ENCODE data around the gene PTGR3. TPM values are rescaled to one million over a fixed set of nuclear protein-coding genes. Genes with fewer than 3 reads are reported as not detected.

PTGR3 gene
- total and polyA plus RNA-seq, 2 of the 8 experiments (the other 6 are each of a cell fraction or from before 2014, with no cell fraction given) = 2.0 to 3.6 TPM

DNA sequence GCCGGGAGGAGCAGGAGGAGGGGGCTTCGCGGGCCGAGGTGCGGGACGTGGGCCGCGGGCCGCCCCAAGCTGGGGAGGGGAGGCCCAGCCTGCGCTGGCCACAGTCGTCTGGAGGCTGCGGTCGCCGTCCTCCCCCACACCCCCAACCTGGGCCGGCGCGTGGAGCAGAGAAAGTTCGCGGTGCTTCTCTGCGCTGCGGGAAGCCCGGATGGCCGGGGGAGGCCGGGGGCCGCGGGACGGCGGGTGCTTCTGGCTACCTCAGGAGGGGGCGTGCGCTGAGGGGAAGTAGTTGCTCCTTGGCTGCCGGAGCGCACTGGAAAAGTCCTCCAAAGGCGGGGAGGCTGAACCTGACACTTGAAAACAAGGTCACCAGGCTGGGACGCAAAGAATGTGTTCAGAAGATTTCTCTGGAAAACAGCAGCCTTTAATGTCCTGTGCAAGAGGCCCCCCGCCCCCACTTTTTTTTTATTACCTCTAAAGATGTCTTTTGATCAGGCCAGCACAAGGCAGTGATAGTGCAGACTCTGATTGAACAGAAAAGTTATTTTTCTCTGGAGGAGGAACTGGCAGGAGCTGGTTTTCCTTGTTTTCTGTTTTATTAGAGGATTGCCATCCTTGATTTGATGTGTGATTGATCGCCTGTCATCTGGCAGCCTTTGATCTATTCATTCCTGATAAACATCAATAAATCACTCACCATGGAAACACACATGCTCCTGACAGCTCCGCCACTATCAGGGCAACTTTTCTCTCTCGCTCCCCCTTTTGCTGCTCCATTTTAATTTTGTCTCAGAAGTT lies 3.2 kb upstream of the PTGR3 start:
- Histone ChIP-seq H3K4ac (replicated peaks; ENCODE audit: insufficient read length, low read depth, low read length) (no peak overlapping the region), H2BK5ac (ENCODE audit: low read depth, low read length) (no peak overlapping the region), H3K27me3 (replicated peaks in 1 of 4; ENCODE audit: control insufficient read depth in 3 of 4, extremely low read depth in 1 of 4, insufficient read depth in 3 of 4, low read length in 3 of 4) (peaks cover 29 to 55% (median 48%) of the 10 kb centered on the region in 4 experiments), H3K23ac (ENCODE audit: insufficient read length) (no peak overlapping the region), H3K18ac (ENCODE audit: extremely low read depth, low read length) (no peak overlapping the region), H2AK5ac (ENCODE audit: low read depth, low read length) (no peak overlapping the region), H3K9ac (replicated peaks in 1 of 4; ENCODE audit: extremely low read depth in 1 of 4, low read depth in 3 of 4, low read length in 3 of 4) (no peak overlapping the region), H2BK12ac (ENCODE audit: low read depth, low read length) (no peak overlapping the region), H3K79me2 (ENCODE audit: control insufficient read depth in 1 of 2, insufficient read depth in 2 of 2, low read length in 2 of 2) (no peaks in the 10 kb centered on the region), H3K4me3 (ENCODE audit: extremely low read depth in 1 of 4, insufficient read depth in 2 of 4, low read depth in 3 of 4, low read length in 4 of 4) (peak overlapping the region; percentile 38 to 64 (median 50)), H3K27ac (ENCODE audit: low read depth, low read length) (no peak overlapping the region), H3K14ac (ENCODE audit: insufficient read length) (no peak overlapping the region), H3K36me3 (ENCODE audit: control insufficient read depth in 2 of 4, insufficient read depth in 4 of 4, low read length in 3 of 4) (no peaks in the 10 kb centered on the region), H2BK15ac (ENCODE audit: low read length) (no peak overlapping the region), H4K20me1 (replicated peaks in 1 of 2; ENCODE audit: control insufficient read depth in 1 of 2, insufficient read depth in 2 of 2, low read length in 2 of 2) (peaks cover 5 to 10% of the 10 kb centered on the region in 2 experiments), H3K4me2 (ENCODE audit: insufficient read depth in 1 of 2, low read depth in 2 of 2, low read length in 2 of 2) (peak overlapping the region; percentile 71 to 94), H4K5ac (ENCODE audit: insufficient read length, low read depth, low read length) (no peak overlapping the region), H3K79me1 (ENCODE audit: low read depth, low read length) (no peaks in the 10 kb centered on the region), H3K4me1 (replicated peaks in 1 of 4; ENCODE audit: control insufficient read depth in 3 of 4, insufficient read depth in 4 of 4, low read length in 3 of 4) (peaks cover 8 to 15% (median 9%) of the 10 kb centered on the region in 4 experiments), H3K23me2 (ENCODE audit: low read depth, low read length) (peaks cover 24% of the 10 kb centered on the region), H2BK20ac (ENCODE audit: low read length) (no peak overlapping the region), H4K91ac (replicated peaks; ENCODE audit: insufficient read length, low read length) (no peak overlapping the region), H2AFZ (ENCODE audit: low read length) (no peak overlapping the region), H3K9me3 (ENCODE audit: insufficient read depth in 2 of 2, low read depth in 1 of 2, low read length in 1 of 2) (no peaks in the 10 kb centered on the region), H3K56ac (replicated peaks; ENCODE audit: insufficient read length, low read depth, low read length) (no peak overlapping the region), H4K8ac (ENCODE audit: extremely low read depth, insufficient read depth, low read length) (no peak overlapping the region), H2BK120ac (replicated peaks; ENCODE audit: low read depth, low read length) (no peak overlapping the region)
- ChIA-PET CTCF (ENCODE audit: partially characterized antibody) (interaction anchor here (0.7 kb wide), 1 partner anchor 77 kb away, joined by 3 read pairs; no protein-coding TSS in a partner anchor), POLR2A (ENCODE audit: partially characterized antibody) (no interaction called here)
- no peak for FAIRE-seq
- WGBS, 2 experiments (ENCODE audit: extremely low coverage in 1 of 2, insufficient coverage in 1 of 2, insufficient read length in 1 of 2, insufficient replicate concordance in 2 of 2, low coverage in 1 of 2, low lambda C conversion rate in 2 of 2, missing lambda C conversion rate in 1 of 2) = 10% methylated on average over 19 of the region's 38 CpGs; no CpG with 5 or more reads in 1 of the 2 experiments
- peak in 1 of 2 experiments; percentile 76 for DNase-seq (ENCODE audit: low read depth in 1 of 2, low spot score in 2 of 2)
- TF ChIP-seq PHF8 (conservative IDR thresholded peaks at IDR 0.05; ENCODE audit: low read depth, low read length) = no peak
- TF ChIP-seq BACH1 (IDR thresholded peaks at IDR 0.05; ENCODE audit: low read length) = no peak
- peak; percentile 64 for TF ChIP-seq KDM4A (IDR thresholded peaks at IDR 0.05; ENCODE audit: low read depth, low read length, severe bottlenecking)
- TF ChIP-seq RBBP5 (IDR thresholded peaks at IDR 0.05; ENCODE audit: borderline replicate concordance, low read depth, low read length) = no peak
- TF ChIP-seq, protein P1, sequence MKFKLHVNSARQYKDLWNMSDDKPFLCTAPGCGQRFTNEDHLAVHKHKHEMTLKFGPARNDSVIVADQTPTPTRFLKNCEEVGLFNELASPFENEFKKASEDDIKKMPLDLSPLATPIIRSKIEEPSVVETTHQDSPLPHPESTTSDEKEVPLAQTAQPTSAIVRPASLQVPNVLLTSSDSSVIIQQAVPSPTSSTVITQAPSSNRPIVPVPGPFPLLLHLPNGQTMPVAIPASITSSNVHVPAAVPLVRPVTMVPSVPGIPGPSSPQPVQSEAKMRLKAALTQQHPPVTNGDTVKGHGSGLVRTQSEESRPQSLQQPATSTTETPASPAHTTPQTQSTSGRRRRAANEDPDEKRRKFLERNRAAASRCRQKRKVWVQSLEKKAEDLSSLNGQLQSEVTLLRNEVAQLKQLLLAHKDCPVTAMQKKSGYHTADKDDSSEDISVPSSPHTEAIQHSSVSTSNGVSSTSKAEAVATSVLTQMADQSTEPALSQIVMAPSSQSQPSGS (IDR thresholded peaks at IDR 0.05; ENCODE audit: low read length) = no peak
- no peak for TF ChIP-seq TAF7 (optimal IDR thresholded peaks at IDR 0.05; ENCODE audit: borderline replicate concordance, low read depth, low read length)
- TF ChIP-seq, protein P2, sequence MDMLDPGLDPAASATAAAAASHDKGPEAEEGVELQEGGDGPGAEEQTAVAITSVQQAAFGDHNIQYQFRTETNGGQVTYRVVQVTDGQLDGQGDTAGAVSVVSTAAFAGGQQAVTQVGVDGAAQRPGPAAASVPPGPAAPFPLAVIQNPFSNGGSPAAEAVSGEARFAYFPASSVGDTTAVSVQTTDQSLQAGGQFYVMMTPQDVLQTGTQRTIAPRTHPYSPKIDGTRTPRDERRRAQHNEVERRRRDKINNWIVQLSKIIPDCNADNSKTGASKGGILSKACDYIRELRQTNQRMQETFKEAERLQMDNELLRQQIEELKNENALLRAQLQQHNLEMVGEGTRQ (IDR thresholded peaks at IDR 0.05; ENCODE audit: low read length) = no peak
- TF ChIP-seq BRCA1 (IDR thresholded peaks at IDR 0.05; ENCODE audit: low read depth, low read length) = no peak
- TF ChIP-seq EZH2 (IDR thresholded peaks at IDR 0.05; ENCODE audit: low read depth, low read length, severe bottlenecking) = peak; percentile 55

Measured in H1 (cell line).